ENCODE results near the gene IL17RE.

IL17RE gene

DNA sequence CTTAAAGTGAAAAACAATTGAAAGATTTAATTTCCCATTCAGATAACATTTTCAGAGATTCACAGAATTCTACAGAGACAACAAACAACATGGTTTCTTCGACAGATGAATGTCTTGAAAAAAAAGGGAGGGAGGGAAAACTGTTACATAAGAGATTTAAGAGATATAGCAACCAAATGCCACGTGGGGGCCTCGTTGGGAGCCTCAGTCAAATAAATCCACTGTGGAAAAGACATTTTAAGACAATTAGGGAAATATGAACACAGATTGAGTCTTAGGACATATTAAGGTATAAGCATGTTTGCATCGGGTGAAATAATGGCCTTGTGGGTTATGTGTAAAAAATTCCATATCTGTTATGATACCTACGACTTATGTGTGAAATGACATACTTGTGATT is 54.6 kb downstream of the IL17RE start:
- TF ChIP-seq ESRRG (CRISPR knock-in tag; IDR thresholded peaks at IDR 0.05) = no peak
- TF ChIP-seq SNAI2 (CRISPR knock-in tag; IDR thresholded peaks at IDR 0.05) = no peak
- TF ChIP-seq ZFP30 (CRISPR knock-in tag; IDR thresholded peaks at IDR 0.05) = no peak
- ATAC-seq = no peak

- no peak for ATAC-seq
- TF ChIP-seq ESRRG (CRISPR knock-in tag; IDR thresholded peaks at IDR 0.05) (no peak), TCF4 (CRISPR knock-in tag; IDR thresholded peaks at IDR 0.05; ENCODE audit: borderline replicate concordance) (no peak), ZC3H10 (CRISPR knock-in tag; IDR thresholded peaks at IDR 0.05) (no peak), POU6F1 (CRISPR knock-in tag; IDR thresholded peaks at IDR 0.05; ENCODE audit: borderline replicate concordance, low read depth) (no peak), TOX (CRISPR knock-in tag; IDR thresholded peaks at IDR 0.05; ENCODE audit: borderline replicate concordance) (no peak), ZNF8 (CRISPR knock-in tag; IDR thresholded peaks at IDR 0.05) (no peak), ZFP30 (CRISPR knock-in tag; IDR thresholded peaks at IDR 0.05) (no peak), ARNTL (CRISPR knock-in tag; IDR thresholded peaks at IDR 0.05; ENCODE audit: borderline replicate concordance, low read depth) (no peak), GLIS3 (CRISPR knock-in tag; IDR thresholded peaks at IDR 0.05) (no peak), ISL1 (CRISPR knock-in tag; IDR thresholded peaks at IDR 0.05) (no peak), ZFP3 (CRISPR knock-in tag; IDR thresholded peaks at IDR 0.05) (no peak), PPARA (CRISPR knock-in tag; IDR thresholded peaks at IDR 0.05; ENCODE audit: borderline replicate concordance) (no peak), OSR1 (CRISPR knock-in tag; IDR thresholded peaks at IDR 0.05) (no peak), RARB (CRISPR knock-in tag; IDR thresholded peaks at IDR 0.05) (no peak)
- TF ChIP-seq, protein P1, sequence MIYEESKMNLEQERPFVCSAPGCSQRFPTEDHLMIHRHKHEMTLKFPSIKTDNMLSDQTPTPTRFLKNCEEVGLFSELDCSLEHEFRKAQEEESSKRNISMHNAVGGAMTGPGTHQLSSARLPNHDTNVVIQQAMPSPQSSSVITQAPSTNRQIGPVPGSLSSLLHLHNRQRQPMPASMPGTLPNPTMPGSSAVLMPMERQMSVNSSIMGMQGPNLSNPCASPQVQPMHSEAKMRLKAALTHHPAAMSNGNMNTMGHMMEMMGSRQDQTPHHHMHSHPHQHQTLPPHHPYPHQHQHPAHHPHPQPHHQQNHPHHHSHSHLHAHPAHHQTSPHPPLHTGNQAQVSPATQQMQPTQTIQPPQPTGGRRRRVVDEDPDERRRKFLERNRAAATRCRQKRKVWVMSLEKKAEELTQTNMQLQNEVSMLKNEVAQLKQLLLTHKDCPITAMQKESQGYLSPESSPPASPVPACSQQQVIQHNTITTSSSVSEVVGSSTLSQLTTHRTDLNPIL (CRISPR knock-in tag; IDR thresholded peaks at IDR 0.05; ENCODE audit: low read depth) = no peak
- TF ChIP-seq, protein P2, sequence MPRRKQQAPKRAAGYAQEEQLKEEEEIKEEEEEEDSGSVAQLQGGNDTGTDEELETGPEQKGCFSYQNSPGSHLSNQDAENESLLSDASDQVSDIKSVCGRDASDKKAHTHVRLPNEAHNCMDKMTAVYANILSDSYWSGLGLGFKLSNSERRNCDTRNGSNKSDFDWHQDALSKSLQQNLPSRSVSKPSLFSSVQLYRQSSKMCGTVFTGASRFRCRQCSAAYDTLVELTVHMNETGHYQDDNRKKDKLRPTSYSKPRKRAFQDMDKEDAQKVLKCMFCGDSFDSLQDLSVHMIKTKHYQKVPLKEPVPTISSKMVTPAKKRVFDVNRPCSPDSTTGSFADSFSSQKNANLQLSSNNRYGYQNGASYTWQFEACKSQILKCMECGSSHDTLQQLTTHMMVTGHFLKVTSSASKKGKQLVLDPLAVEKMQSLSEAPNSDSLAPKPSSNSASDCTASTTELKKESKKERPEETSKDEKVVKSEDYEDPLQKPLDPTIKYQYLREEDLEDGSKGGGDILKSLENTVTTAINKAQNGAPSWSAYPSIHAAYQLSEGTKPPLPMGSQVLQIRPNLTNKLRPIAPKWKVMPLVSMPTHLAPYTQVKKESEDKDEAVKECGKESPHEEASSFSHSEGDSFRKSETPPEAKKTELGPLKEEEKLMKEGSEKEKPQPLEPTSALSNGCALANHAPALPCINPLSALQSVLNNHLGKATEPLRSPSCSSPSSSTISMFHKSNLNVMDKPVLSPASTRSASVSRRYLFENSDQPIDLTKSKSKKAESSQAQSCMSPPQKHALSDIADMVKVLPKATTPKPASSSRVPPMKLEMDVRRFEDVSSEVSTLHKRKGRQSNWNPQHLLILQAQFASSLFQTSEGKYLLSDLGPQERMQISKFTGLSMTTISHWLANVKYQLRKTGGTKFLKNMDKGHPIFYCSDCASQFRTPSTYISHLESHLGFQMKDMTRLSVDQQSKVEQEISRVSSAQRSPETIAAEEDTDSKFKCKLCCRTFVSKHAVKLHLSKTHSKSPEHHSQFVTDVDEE (CRISPR knock-in tag; IDR thresholded peaks at IDR 0.05) = no peak
- TF ChIP-seq, protein P3, sequence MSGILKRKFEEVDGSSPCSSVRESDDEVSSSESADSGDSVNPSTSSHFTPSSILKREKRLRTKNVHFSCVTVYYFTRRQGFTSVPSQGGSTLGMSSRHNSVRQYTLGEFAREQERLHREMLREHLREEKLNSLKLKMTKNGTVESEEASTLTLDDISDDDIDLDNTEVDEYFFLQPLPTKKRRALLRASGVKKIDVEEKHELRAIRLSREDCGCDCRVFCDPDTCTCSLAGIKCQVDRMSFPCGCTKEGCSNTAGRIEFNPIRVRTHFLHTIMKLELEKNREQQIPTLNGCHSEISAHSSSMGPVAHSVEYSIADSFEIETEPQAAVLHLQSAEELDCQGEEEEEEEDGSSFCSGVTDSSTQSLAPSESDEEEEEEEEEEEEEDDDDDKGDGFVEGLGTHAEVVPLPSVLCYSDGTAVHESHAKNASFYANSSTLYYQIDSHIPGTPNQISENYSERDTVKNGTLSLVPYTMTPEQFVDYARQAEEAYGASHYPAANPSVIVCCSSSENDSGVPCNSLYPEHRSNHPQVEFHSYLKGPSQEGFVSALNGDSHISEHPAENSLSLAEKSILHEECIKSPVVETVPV (CRISPR knock-in tag; IDR thresholded peaks at IDR 0.05) = no peak
Observed at GRCh38 chr3:9965200-9965875, 62.7 kb downstream of the IL17RE start.
